Central memory CD4-positive, alpha-beta T cell (primary cell): Measurements from ENCODE around the gene SPATA20.

Experiments used
- DNase-seq: peaks from one replicate; pipeline ENCODE4 v3.0.0; 2022

The SPATA20 gene

GRCh38 chr17:50581316-50581715, 34.3 kb downstream of the SPATA20 start:
- DNase-seq = no peak

DNA sequence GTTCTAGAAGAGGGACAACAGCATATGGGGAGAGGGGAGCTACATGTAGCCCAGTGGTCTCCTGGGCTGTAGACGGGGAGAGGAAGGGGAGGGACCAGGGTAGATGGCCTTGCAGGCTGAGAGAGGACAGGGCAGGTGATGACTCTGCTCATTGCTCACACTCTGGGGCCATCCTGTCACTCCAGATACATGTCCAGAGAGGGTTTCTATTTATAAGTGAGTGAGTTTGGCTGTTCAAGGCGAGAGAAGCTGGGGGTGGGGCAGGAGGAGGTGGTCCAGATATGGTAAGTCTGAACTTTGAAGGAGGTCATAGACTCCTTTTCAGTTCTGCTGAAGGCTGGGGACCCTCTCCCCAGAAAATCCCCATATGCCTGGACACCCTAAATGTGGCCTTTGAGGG, 35.8 kb downstream of the SPATA20 start:
- no peak for DNase-seq

GRCh38 chr17:50583641-50584040, 36.7 kb downstream of the SPATA20 start:
- DNase-seq = no peak

DNA sequence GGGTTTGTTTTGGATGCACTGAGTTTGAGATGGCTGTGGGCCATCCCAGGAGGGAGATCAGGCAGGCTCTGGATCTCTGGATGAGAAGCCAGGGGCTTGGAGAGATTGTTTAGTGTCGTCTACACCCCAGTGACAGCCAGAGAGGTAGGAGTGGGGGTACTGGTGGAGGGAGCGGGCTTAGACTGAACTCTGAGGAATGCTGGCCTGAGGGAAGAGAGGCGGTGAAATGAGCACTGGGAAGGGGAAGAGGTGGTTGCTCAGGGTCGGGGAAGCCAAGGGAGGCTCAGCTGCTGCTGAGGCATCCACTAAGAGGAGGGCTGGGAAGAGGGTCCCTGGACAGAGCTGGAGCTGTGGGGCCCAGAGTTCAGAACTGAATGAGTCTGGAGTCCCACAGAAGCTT, 37.1 kb downstream of the SPATA20 start:
- DNase-seq = no peak

GRCh38 chr17:50584749-50585148, 37.8 kb downstream of the SPATA20 start:
- no peak for DNase-seq

- DNase-seq = no peak
These were observed 38.4 kb downstream of the SPATA20 start for GRCh38 chr17:50585346-50585745.

GRCh38 chr17:50585891-50586290, 38.9 kb downstream of the SPATA20 start:
- DNase-seq = no peak

DNA sequence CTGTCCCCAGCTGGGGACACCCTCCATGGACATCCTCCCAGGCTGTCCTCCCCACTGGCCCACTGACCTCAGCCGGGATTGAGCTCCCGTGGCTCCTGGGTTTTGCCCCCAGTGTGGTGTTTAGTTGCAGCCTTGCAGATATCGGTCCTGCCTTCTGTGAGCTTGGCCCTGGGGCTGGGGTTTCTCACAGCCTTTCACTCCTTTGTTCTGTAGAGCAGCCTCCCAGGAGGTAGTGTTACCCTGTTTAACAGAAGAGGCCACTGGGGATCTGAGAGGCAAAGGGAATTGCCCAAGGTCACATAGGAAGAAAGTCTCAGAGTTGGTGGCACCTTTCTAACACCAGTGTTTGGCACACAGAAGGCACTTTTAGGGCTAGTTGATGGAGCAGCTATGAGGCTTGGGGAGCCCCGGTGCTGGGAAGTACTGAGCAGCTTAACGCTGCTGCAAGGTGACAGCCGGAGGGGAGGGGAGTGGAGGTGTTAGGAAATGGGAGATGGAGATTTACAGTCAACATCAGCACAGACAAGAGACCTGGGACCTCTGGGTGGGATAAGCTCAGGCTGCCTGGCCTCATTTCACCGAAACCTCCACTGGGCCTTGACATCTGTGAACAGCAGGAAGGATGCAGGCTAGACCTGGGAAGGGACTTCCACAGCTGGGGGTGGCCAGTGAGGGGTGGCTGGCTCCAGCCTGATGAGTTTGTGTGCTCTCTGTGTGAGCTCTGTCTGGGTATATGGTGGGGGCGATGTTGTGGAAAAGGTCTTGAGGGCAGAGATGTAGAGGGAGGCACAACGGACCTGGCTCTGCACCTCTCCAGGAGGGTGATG, 39.7 kb downstream of the SPATA20 start:
- DNase-seq = no peak

GRCh38 chr17:50587571-50587970, 40.6 kb downstream of the SPATA20 start:
- DNase-seq = no peak

DNA sequence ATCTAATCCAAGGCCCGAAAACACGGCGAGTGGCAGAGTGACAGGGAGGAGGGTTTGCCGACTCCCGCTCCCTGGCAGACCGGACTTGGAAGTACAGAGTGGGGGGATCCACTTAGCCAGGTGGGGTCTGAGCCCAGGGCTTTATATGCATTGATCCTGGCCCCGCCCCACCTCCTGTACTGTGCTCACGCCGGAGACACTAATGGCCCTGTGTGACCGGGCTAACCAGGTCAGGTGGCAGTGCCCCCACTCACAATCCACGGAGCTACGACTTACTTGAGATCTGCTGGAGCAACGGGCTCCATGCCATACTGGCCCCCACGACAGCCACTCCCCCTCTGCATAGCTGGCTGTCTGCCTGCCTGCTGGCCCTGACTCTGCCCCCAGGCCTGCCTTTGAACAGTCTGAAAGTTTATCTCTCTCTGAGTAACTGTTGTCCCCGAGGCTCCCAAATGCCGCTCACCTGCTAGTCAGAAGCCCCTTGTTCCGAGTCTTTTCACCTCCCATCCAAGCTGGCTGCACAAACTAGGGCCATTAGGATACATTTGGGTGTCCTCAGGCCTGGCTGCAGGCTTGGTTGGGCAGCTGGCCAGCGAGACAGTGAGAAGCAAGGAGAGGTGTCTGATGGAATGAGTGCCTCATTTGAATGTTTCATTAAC, 41.5 kb downstream of the SPATA20 start:
- no peak for DNase-seq

GRCh38 chr17:50589095-50589705, 42.2 kb downstream of the SPATA20 start:
- DNase-seq = no peak

GRCh38 chr17:50590946-50591737, 44.2 kb downstream of the SPATA20 start:
- no peak for DNase-seq

- no peak for DNase-seq
These were observed 46.3 kb downstream of the SPATA20 start for GRCh38 chr17:50593321-50593720.

DNA sequence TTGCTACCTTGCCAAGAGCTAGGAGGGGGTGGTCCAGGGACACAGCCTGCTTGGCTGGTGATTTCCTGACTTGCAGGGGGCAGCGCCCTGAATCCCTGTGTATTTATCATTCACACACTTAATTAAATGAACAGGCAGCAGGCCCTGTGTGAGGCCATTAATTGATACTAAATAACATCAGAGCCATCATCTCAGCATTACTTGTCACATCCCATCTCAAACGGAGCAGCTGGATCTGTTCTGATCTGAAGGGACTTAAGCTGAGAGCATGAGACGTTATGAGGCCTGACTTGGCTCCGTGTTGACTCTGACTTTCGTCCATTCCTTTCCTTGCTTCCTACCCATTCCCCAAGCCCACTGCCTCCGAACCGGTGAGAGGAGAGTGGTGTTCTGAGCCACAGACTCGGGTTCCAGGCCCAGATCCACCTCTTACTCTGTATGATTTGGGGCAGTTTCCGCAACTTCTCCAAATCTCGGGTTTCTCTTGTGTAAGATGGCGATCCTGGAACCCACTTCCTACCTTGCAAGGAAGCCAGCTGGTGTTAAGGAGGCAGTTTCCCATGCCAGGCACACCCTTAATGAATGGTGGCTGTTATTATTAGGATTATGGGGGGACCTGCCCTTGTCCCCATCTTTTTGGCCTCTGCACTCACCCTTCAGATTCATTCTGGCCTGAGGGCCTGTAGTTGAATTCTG, 47.3 kb downstream of the SPATA20 start:
- DNase-seq = no peak

DNA sequence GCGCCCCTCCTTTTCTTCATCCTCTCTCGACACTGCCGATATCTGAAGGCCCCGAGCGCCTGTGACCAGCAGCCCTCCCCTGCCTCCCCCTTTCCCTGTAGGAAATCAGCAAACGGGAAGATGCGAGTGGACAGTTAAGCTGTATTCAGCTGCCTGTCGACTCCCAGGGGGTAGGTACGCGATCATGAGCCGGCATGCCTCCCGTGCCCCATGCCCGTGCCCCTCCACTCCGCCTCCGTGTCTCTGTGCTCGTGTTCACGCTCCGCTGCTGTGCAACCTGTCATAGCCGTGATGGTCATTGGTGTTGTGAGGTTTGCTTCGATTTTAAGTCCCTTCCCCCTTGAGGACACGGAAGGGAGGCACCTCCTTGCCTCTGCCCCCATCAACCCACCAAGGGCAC, 47.9 kb downstream of the SPATA20 start:
- DNase-seq = no peak

DNA sequence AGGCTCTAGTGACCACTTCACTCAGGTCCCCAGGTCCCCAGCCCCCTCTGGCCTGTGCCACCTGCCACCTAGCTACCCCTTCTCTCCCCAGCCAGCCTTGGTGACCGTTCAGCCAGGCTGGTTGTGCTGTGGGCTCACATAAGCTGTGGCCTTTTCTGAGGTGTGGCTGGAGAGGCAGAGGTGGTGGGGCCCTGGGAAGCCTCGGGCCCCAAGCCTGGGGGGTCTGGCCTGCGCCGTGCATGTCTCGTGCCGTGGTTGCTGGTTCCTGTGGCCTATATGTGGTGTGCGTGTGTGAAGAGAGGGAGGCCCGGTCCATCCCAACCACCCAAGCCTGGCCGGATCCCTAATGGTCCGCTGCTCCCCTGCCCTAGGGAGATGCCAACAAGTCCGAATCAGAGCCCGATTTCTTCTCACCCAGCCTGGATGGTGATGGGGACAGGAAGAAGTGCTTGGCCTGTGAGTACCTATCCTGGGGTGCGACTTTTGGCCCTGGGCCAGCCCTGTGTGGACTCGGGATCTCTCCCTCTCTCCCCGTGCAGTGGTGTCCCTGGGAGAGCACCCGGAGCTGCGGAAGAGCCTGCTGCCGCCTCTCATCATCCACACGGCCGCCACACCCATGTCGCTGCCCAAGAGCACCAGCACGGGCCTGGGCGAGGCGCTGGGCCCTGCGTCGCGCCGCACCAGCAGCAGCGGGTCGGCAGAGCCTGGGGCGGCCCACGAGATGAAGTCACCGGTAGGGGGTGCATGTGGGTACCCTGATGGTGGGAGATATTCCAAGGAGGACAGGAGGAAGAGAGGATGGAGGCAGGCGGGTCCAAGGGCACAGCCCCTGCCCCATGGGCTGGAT, 49.4 kb downstream of the SPATA20 start:
- DNase-seq = no peak

DNA sequence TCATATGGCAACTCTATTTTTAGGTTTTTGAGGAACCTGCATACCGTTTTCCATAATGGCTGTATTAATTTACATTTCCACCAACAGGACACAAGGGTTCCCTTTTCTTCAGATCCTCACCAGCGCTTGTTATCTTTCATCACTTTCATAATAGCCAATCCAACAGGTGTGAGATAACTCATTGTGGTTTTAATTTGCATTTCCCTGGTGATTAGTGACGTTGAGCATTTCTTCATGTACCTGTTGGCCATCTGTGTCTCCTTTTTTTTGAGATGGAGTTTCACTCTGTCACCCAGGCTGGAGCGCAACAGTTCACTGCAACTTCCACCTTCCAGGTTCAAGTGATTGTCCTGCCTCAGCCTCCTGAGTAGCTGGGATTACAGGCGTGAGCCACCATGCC, 51.5 kb downstream of the SPATA20 start:
- DNase-seq = no peak

DNA sequence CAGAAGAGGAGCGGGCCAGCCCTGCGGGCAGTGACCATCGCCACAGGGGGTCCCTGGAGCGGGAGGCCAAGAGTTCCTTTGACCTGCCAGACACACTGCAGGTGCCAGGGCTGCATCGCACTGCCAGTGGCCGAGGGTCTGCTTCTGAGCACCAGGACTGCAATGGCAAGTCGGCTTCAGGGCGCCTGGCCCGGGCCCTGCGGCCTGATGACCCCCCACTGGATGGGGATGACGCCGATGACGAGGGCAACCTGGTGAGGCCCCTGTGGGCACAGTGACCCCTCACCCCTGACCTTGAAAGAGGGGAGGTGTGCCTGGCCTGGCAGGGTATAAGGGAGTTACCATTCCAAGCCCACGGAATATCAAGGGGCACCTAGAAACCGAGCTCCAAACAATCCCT, 52.6 kb downstream of the SPATA20 start:
- DNase-seq = no peak

DNA sequence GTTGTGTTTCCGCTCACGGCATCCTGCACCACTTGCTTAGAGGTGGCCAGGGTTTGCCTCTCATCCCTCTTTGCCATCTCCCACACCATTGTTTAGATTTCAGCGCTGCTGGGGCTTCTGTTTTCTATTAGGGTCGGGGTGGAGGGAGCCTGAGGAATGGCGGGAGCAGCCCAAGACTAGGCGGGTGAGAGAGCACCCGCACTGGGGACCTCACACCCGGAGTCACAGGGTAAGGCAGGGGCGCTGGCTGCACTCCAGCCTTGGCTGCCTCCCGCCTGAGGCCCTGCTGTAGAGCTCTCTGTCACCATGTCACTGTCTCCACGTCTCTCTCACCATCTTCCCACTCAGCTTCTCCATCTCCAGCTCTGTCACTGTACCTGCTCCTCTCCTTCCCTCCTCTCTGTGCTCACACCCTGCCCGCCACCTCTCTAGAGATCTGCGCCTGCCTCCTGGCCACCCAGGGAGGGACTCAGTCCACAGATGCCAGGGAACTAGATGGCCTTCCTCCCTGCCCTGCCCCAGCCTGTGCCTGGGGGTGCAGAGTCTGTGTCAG, 54.9 kb downstream of the SPATA20 start:
- no peak for DNase-seq

- DNase-seq = no peak
These were observed 55.9 kb downstream of the SPATA20 start for GRCh38 chr17:50602836-50603235.

- no peak for DNase-seq
These were observed 56.4 kb downstream of the SPATA20 start for GRCh38 chr17:50603340-50603739.
